Adrenal gland (tissue), 12 donors: ENCODE results near the gene MEIS3. TPM values are rescaled to one million over a fixed set of nuclear protein-coding genes. Genes with fewer than 3 reads are reported as not detected.
"Not testable (repeated sequence)": the region's sequence is repeated elsewhere in the genome, so short reads cannot be mapped to it uniquely, and the experiment has no call there.

Source experiments
- DNase-seq, 7 donors: peaks; one replicate each; pipeline ENCODE4 v3.0.0-alpha.2; 2019 to 2020
- H3K27ac ChIP-seq, 5 donors: fragments of 200-600 bp; sonication (generic) in 4 of 5; 1 replicate in 3 of 5; 2 replicates in 2 of 5; pipeline versions ENCODE4 v1.5.1 to v1.8.0; 2016 to 2020; ENCODE audit warnings: mild to moderate bottlenecking in 1 of 5
- H3K27me3 ChIP-seq: fragments of 200-600 bp; 2 replicates; pipeline ENCODE4 v1.8.0; 2021
- H3K36me3 ChIP-seq, 2 donors: fragments of 200-600 bp; replicated peaks in 1 of 2; 1 replicate in 1 of 2; 2 replicates in 1 of 2; pipeline versions ENCODE4 v1.5.1 to v1.8.0; 2018 to 2022
- H3K4me1 ChIP-seq, 2 donors: fragments of 200-600 bp; replicated peaks in 1 of 2; 1 replicate in 1 of 2; 2 replicates in 1 of 2; pipeline versions ENCODE4 v1.5.1 to v1.8.0; 2018 to 2021
- H3K4me3 ChIP-seq, 4 donors: fragments of 200-600 bp; sonication (generic) in 3 of 4; one replicate each; pipeline ENCODE4 v1.5.1; 2016 to 2018
- H3K9me3 ChIP-seq, 3 donors: fragments of 200-600 bp; sonication (generic) in 1 of 3; replicated peaks in 1 of 3; 1 replicate in 2 of 3; 2 replicates in 1 of 3; pipeline versions ENCODE4 v1.5.1 to v1.8.0; 2016 to 2021
- POLR2A ChIP-seq, 2 donors: fragments of 450-650 bp; IDR thresholded peaks; one replicate each; pipeline ENCODE4 v1.6.1; 2017; ENCODE audit warnings: antibody characterized with exemption in 2 of 2, mild to moderate bottlenecking in 2 of 2, moderate library complexity in 1 of 2
- WGBS, 4 donors: extraction: QIAGEN DNeasy Blood & Tissue Kit in 2 of 4; methylation state at CpG; one replicate each; pipeline versions ENCODE4 v1.1.5 to v1.1.7; 2013 to 2017; 5-methylcytosine and 5-hydroxymethylcytosine counted together
- intact Hi-C, 2 donors: fragments of 100-400 bp; cut with DNase I; formaldehyde crosslinking; loops; one replicate each; pipeline versions ENCODE4 v1.14.1 to v1.15.0; 2022 to 2023
- polyA plus RNA-seq, 3 donors: library from polyadenylated mRNA; stranded (reverse); fragments of 200-250 nt in 2 of 3; fragments of 350-450 nt in 1 of 3; fragmentation: Illumina TruSeq in 1 of 3; extraction: RNeasy Lipid Tissue Mini Kit (QIAGEN cat#74804) in 1 of 3; gene quantifications; one replicate each; pipeline ENCODE4 v1.2.3, GENCODE V29; 2013 to 2014
- total RNA-seq, 9 donors: library from RNA; depleted of rRNA in 4 of 9; stranded (reverse); fragments of >200 nt in 4 of 9; fragments of 120-200 nt in 1 of 9; fragmentation: NEBNext Ultra II Directional in 1 of 9; extraction: Animal tissue kit (Norgen Biotek cat#: 25700) in 1 of 9; gene quantifications; one replicate each; pipeline versions ENCODE4 v1.1.0 to v1.2.4, GENCODE V29; 2013 to 2023
- TF ChIP-seq, protein P1 (sequence below), 6 experiments: fragments of 450-650 bp in 4 of 6; fragments of 200-600 bp in 2 of 6; sonication (generic) in 1 of 6; IDR thresholded peaks; 1 replicate in 5 of 6; 2 replicates in 1 of 6; pipeline versions ENCODE4 v1.5.1 to v1.8.0; 2016 to 2021; ENCODE audit warnings: antibody characterized with exemption in 6 of 6, mild to moderate bottlenecking in 2 of 6, moderate library complexity in 1 of 6
- donor health status: healthy with polysubstance abuse.
- donor health status: Bipolar disorder and iron deficiency.
- donor health status: DM: yes; HTN: yes; CAD: no.
- donor health status: DM: no; HTN: no; CAD: no.
- donor health status: DM: no; HTN: no; CAD: no.
- donor health status: DM: yes; HTN: yes; CAD: no.

Gene MEIS3
- total and polyA plus RNA-seq, 12 donors: 2.1 to 15.5 (median 5.1) TPM

DNA sequence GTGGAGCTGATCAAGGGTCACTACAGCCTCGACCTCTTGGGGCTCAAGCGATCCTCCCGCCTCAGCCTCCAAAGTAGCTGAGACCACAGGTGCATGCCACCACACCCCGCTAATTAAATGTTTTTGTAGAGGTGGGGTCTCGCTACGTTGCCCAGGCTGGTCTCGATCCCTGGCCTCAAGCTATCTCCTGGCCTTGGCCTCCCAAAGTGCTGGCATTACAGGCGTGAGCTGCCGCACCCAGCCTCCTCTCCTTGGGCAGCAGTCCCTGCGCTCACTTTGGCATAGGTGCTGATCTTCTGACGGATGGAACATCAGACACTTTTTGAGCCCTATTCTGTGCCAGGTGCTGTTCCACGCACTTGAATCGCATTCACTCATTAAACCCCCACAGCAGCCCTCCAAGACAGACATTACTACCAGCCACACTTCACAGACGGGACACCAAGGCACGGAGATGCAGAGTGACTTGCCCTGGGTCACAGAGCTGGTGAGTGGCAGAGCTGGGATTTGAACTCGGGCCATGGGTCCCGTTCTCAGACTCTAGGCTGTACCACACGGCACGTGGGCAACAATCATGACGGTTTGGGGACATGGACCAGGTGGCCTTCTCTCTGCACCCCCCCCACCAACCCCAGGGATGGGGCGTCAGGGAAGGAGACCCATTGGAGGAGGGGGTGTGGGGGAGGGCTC is 3.2 kb downstream of the MEIS3 start:
- intact Hi-C loops: no loop called here
- no peak overlapping the region for H3K27ac ChIP-seq
- H3K27me3 ChIP-seq: peaks cover 28% of the 10 kb centered on the region
- TF ChIP-seq POLR2A (IDR thresholded peaks at IDR 0.05): no peak
- TF ChIP-seq, protein P1, sequence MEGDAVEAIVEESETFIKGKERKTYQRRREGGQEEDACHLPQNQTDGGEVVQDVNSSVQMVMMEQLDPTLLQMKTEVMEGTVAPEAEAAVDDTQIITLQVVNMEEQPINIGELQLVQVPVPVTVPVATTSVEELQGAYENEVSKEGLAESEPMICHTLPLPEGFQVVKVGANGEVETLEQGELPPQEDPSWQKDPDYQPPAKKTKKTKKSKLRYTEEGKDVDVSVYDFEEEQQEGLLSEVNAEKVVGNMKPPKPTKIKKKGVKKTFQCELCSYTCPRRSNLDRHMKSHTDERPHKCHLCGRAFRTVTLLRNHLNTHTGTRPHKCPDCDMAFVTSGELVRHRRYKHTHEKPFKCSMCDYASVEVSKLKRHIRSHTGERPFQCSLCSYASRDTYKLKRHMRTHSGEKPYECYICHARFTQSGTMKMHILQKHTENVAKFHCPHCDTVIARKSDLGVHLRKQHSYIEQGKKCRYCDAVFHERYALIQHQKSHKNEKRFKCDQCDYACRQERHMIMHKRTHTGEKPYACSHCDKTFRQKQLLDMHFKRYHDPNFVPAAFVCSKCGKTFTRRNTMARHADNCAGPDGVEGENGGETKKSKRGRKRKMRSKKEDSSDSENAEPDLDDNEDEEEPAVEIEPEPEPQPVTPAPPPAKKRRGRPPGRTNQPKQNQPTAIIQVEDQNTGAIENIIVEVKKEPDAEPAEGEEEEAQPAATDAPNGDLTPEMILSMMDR (IDR thresholded peaks at IDR 0.05): no peak
- DNase-seq: no peak
- H3K4me3 ChIP-seq: no peak overlapping the region
- H3K36me3 ChIP-seq: no peaks in the 10 kb centered on the region
- H3K9me3 ChIP-seq: no peaks in the 10 kb centered on the region
- no peaks in the 10 kb centered on the region for H3K4me1 ChIP-seq
- 72 to 90% (median 80%) methylated on average over 19 to 21 of the region's 21 CpGs for WGBS, 4 donors

DNA sequence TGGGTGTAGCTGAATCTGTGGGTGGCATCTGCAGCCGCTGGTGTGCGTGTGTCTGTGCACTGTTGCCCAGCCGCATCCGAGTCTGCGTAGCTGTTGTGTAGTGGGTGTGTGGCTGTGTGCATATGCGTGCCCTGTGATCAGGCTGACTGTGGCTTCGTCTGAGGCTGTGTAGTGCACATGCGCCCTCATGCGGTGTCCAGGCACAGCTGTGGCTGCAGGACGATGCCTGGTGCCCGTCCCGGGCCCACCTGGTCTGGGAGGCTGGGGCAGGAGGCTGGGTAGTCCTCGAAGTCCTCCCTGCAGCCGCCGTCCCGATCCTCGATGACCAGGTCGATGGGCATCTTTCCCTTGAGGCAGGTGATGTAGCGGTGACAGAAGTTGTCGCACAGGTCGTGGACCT is 4.9 kb downstream of the MEIS3 start:
- no peaks in the 10 kb centered on the region for H3K36me3 ChIP-seq
- no peaks in the 10 kb centered on the region for H3K9me3 ChIP-seq
- DNase-seq: peak in 3 of 7 donors; percentile 33 to 39 (median 37)
- 63 to 71% methylated on average over 21 of the region's 21 CpGs; no CpG with 5 or more reads in 2 of the 4 donors for WGBS, 4 donors
- H3K27ac ChIP-seq: no peak overlapping the region
- no peak for TF ChIP-seq POLR2A (IDR thresholded peaks at IDR 0.05)
- TF ChIP-seq, protein P1 (IDR thresholded peaks at IDR 0.05): peak in 2 of 6 experiments; percentile 15 to 30
- peaks cover 17% of the 10 kb centered on the region for H3K27me3 ChIP-seq
- H3K4me1 ChIP-seq: no peaks in the 10 kb centered on the region
- no peak overlapping the region for H3K4me3 ChIP-seq
- intact Hi-C loops: no loop called here

DNA sequence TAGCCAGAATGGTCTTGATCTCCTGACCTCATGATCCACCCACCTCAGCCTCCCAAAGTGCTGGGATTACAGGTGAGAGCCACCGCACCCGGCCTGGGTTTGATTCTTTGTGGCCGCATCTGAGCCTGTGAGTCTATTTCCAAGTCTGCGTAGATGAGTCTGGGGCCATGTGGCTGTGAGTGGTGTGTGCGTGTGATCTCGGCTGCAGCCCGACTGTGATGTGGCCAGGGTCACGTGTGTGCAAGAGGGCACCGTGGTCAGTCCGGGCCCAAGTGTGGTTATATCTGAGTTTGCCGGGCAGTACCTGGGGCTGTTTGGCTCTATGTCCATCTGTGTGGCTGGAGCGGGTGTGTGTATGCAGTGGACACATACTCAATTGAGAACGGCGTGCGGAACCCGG is 5.4 kb downstream of the MEIS3 start:
- H3K4me1 ChIP-seq: no peaks in the 10 kb centered on the region
- 81 to 94% (median 84%) methylated on average over 5 to 16 of the region's 16 CpGs for WGBS, 4 donors
- no peaks in the 10 kb centered on the region for H3K36me3 ChIP-seq
- DNase-seq: no peak
- intact Hi-C loops: no loop called here
- no peaks in the 10 kb centered on the region for H3K9me3 ChIP-seq
- no peak overlapping the region for H3K27ac ChIP-seq
- no peak for TF ChIP-seq POLR2A (IDR thresholded peaks at IDR 0.05)
- TF ChIP-seq, protein P1 (IDR thresholded peaks at IDR 0.05): no peak
- no peak overlapping the region for H3K4me3 ChIP-seq
- H3K27me3 ChIP-seq: peaks cover 14% of the 10 kb centered on the region

DNA sequence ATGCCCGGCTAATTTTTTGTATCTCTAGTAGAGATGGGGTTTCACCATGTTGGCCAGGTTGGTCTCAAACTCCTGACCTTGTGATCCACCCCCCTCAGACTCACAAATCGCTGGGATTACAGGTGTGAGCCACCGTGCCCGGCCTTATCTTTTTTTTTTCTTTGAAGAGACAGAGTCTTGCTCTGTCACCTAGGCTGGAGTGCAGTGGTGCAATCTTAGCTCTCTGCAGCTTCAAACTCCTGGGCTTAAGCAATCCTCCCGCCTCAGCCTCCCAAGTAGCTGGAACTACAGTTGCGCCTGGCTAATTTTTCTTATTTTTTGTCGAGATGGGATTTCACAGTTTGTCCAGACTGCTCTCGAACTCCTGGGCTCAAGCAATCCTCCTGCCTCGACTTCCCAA is 7.6 kb downstream of the MEIS3 start:
- H3K4me3 ChIP-seq, intact Hi-C loops, H3K27ac ChIP-seq, DNase-seq, H3K36me3 ChIP-seq, H3K4me1 ChIP-seq, H3K9me3 ChIP-seq: not testable (repeated sequence)
- peaks cover 24% of the 10 kb centered on the region for H3K27me3 ChIP-seq
- WGBS, 4 donors: 65 to 74% (median 72%) methylated on average over 9 of the region's 9 CpGs

DNA sequence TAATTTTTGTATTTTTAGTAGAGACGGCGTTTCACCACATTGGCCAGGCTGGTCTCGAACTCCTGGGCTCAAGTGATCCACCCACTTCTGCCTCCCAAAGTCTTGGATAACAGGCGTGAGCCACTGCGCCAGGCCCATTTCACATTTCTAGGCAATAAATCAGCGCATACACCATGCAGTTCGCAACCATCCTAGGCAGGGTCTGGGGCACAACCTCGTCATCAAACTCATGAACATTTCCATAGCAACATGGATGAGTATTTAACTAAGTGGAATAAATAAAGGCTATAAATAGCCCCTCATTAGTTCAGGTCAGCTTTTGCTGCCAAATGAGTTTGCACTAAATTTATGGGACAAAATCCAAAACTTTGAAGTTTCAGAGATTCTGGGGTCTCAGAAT is 8.2 kb downstream of the MEIS3 start:
- H3K36me3 ChIP-seq: no peaks in the 10 kb centered on the region
- H3K27ac ChIP-seq: no peak overlapping the region
- H3K4me1 ChIP-seq: no peaks in the 10 kb centered on the region
- TF ChIP-seq POLR2A (IDR thresholded peaks at IDR 0.05): no peak
- TF ChIP-seq, protein P1 (IDR thresholded peaks at IDR 0.05): no peak
- DNase-seq: no peak
- no peak overlapping the region for H3K4me3 ChIP-seq
- intact Hi-C loops: no loop called here
- 66 to 79% (median 76%) methylated on average over 7 to 8 of the region's 8 CpGs for WGBS, 4 donors
- H3K9me3 ChIP-seq: no peaks in the 10 kb centered on the region
- H3K27me3 ChIP-seq: peaks cover 23% of the 10 kb centered on the region
